ENCODE measurements around the gene FZR1.

Gene FZR1

GRCh38 chr19:3518255-3518654, 12.1 kb downstream of the FZR1 start:
- TF ChIP-seq CTCF (conservative IDR thresholded peaks at IDR 0.05; ENCODE audit: low read depth, low read length): no peak
- Histone ChIP-seq H3K36me3 (ENCODE audit: insufficient read depth) (no peaks in the 10 kb centered on the region), H3K27ac (no peak overlapping the region), H4K20me1 (ENCODE audit: insufficient read depth) (no peaks in the 10 kb centered on the region), H3K4me3 (IDR thresholded peaks at IDR 0.05; ENCODE audit: insufficient read depth, low read depth, low read length) (no peak overlapping the region), H3K4me1 (ENCODE audit: low read depth, poor library complexity, severe bottlenecking) (peaks cover 14% of the 10 kb centered on the region), H3K4me2 (no peak overlapping the region), H2AFZ (ENCODE audit: low read depth) (no peak overlapping the region), H3K9ac (no peak overlapping the region), H3K79me2 (ENCODE audit: insufficient read depth, low read depth) (peaks cover 18% of the 10 kb centered on the region), H3K27me3 (ENCODE audit: insufficient read depth, low read depth) (no peaks in the 10 kb centered on the region)

- Histone ChIP-seq H3K4me2 (no peak overlapping the region), H2AFZ (ENCODE audit: low read depth) (no peak overlapping the region), H4K20me1 (ENCODE audit: insufficient read depth) (no peaks in the 10 kb centered on the region), H3K36me3 (ENCODE audit: insufficient read depth) (no peaks in the 10 kb centered on the region), H3K79me2 (ENCODE audit: insufficient read depth, low read depth) (peaks cover 18% of the 10 kb centered on the region), H3K9ac (no peak overlapping the region), H3K4me1 (ENCODE audit: low read depth, poor library complexity, severe bottlenecking) (peaks cover 14% of the 10 kb centered on the region), H3K4me3 (IDR thresholded peaks at IDR 0.05; ENCODE audit: insufficient read depth, low read depth, low read length) (no peak overlapping the region), H3K27ac (no peak overlapping the region), H3K27me3 (ENCODE audit: insufficient read depth, low read depth) (no peaks in the 10 kb centered on the region)
- no peak for TF ChIP-seq CTCF (conservative IDR thresholded peaks at IDR 0.05; ENCODE audit: low read depth, low read length)
These were observed 12.5 kb downstream of the FZR1 start for GRCh38 chr19:3518659-3519058.

GRCh38 chr19:3519126-3519525, 13.0 kb downstream of the FZR1 start:
- Histone ChIP-seq H3K27ac (no peak overlapping the region), H3K79me2 (ENCODE audit: insufficient read depth, low read depth) (peaks cover 18% of the 10 kb centered on the region), H4K20me1 (ENCODE audit: insufficient read depth) (no peaks in the 10 kb centered on the region), H3K9ac (no peak overlapping the region), H3K27me3 (ENCODE audit: insufficient read depth, low read depth) (no peaks in the 10 kb centered on the region), H3K4me1 (ENCODE audit: low read depth, poor library complexity, severe bottlenecking) (peaks cover 14% of the 10 kb centered on the region), H3K36me3 (ENCODE audit: insufficient read depth) (no peaks in the 10 kb centered on the region), H3K4me2 (no peak overlapping the region), H3K4me3 (IDR thresholded peaks at IDR 0.05; ENCODE audit: insufficient read depth, low read depth, low read length) (no peak overlapping the region), H2AFZ (ENCODE audit: low read depth) (no peak overlapping the region)
- TF ChIP-seq CTCF (conservative IDR thresholded peaks at IDR 0.05; ENCODE audit: low read depth, low read length): no peak

- H3K27ac ChIP-seq: no peak overlapping the region
- no peak overlapping the region for H3K4me2 ChIP-seq
- H3K36me3 ChIP-seq (ENCODE audit: insufficient read depth): no peaks in the 10 kb centered on the region
These were observed 14.3 kb downstream of the FZR1 start for GRCh38 chr19:3520166-3521103.

More at GRCh38 chr19:3520166-3521103, 14.3 kb downstream of the FZR1 start:
- Histone ChIP-seq H3K27me3 (ENCODE audit: insufficient read depth, low read depth) (no peaks in the 10 kb centered on the region), H3K4me1 (ENCODE audit: low read depth, poor library complexity, severe bottlenecking) (peaks cover 14% of the 10 kb centered on the region), H3K4me3 (IDR thresholded peaks at IDR 0.05; ENCODE audit: insufficient read depth, low read depth, low read length) (no peak overlapping the region), H4K20me1 (ENCODE audit: insufficient read depth) (no peaks in the 10 kb centered on the region), H3K79me2 (ENCODE audit: insufficient read depth, low read depth) (peaks cover 16% of the 10 kb centered on the region), H2AFZ (ENCODE audit: low read depth) (no peak overlapping the region), H3K9ac (no peak overlapping the region)
- no peak for TF ChIP-seq CTCF (conservative IDR thresholded peaks at IDR 0.05; ENCODE audit: low read depth, low read length)

All from KMS-11 (cell line).